ENCODE results near the gene SETD5.

SETD5 gene

GRCh38 chr3:9409981-9410854 is 12.8 kb downstream of the SETD5 start:
- no peak for DNase-seq

- DNase-seq, result no peak
Measured at GRCh38 chr3:9411302-9411701, 13.9 kb downstream of the SETD5 start.

DNA sequence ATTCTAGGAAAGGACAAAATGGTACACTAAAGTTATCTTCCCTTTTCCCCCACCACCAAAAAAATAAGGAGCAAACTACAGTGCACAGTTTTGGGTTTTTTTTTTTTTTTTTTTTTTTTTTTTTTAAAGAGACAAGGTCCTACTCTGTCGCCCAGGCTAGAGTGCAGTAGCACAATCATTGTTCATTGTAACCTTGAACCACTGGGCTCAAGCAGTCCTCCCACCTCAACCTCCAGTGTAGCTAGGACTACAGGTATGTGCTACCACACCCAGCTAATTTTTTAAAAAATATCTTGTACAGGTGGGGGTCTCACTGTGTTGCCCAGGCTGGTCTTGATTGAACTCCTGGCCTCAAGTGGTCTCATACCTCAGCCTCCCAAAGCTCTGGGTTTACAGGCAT is 14.9 kb downstream of the SETD5 start:
- no peak for DNase-seq

DNA sequence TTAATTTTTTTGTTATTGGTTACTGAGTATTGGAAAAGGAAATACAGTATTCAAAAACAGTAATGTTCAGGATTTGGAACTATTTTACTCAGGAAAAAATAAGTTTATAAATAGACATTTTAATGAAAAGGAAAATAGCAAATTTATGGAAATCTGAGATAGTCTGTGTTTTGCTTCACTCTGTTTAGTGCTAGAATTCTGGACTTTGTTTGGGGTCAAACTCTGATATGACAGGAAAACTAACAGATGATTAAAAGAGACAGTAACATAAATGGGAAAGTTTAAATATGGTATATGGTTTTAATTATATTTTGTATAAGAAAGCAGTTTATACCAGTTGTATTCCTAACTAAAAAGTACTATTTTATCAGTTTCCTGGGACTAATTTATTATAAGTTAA is 17.4 kb downstream of the SETD5 start:
- DNase-seq, result no peak

DNA sequence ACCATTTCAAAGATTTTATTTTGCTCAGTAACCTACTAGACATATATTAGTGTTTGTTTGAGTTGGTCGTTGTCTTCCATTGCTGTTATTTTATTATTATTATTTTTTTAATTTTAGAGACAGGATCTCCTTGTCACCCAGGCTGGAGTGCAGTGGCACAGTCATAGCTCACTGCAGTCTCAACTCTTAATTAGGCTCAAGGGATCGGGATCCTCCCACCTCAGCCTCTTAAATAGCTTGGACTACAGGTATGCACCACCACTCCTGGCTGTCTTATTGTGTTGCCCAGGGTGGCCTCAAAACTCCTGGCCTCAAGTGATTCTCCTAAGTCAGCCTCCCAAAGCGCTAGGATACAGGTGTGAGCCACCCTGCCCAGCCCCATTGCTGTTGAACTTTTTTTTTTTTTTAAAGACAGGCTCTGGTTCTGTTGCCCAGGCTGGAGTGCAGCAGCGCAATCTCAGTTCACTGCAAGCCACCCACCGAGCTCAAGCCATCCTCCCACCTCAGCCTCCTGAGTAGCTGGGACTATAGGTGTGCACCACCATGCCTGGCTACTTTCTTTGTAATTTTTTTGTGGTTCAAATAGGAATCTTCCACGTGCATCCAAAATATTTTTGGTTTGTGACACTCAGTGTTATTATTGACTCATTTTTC is 18.2 kb downstream of the SETD5 start:
- DNase-seq, result no peak

- DNase-seq, result no peak
Measured at GRCh38 chr3:9416139-9416780, 18.8 kb downstream of the SETD5 start.

GRCh38 chr3:9420850-9421549 is 23.6 kb downstream of the SETD5 start:
- DNase-seq, result no peak

DNA sequence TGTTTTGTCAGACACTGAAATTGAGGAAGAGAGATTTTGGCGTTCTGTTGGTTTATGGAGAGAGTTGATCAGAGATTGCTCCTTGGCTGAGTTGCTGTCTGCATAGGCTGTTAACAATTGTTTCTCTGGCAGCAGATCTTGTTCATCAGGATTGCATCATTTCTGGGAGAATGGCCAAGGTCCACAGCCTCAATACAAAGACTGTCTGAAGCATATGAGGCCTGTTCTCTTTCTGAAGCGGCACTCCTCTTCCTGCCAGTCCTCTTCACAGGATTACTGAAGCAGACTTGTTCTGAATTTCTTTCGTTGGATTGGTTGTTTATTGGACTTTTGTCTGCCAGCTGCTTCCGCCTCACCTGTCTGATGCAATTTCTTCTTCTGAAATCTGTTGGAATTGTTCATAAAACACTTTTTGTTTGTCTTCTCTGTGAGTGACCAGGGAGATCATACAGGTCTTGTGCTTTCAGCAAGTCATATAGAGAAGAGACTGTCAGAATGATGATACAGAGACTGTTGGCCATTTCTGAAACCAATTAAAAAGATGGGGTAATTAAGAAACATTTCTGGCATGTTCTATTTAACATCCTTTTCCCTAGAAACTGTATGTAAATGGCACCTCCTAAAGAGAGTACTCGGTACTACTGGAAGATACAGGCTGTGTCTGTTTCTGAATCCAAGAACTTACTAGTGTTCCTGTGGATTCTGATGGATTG is 25.5 kb downstream of the SETD5 start:
- DNase-seq, result peak; percentile 93

DNA sequence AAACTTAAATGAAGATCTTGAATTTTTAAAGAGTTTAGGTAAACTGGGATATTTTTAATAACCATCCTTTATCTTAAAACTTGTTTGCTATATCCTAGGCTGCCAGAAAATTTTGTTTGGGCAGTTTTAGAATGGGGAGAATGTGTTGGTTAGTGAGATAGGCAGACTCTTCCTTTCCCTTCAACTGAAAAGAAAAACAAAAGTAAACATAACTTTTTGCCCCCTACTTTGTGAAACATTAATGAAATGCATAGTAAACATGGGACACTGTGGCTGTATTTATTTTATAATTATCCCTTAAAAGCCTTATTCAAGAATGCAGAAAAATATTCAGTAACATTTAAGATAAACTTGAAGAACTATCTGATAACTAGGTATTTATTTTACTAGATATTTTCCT is 31.0 kb downstream of the SETD5 start:
- no peak for DNase-seq

DNA sequence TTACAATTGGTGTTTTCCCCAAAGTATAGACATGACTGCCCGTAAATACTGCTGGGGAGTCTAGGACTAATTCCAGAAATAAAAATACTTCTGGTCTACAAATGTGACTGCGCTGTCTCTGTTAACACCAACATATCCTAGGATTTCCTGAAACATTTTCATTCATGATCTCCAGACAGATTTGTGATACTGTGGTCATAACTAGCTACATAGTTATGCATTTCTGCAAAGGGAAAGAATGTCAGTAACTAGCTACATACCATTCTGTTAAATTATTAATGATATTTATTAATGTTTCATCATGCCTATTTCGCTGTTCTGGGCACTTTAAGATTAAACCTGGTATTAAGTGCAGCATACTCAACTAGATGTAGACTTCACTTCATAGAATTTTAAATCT is 33.3 kb downstream of the SETD5 start:
- no peak for DNase-seq

DNA sequence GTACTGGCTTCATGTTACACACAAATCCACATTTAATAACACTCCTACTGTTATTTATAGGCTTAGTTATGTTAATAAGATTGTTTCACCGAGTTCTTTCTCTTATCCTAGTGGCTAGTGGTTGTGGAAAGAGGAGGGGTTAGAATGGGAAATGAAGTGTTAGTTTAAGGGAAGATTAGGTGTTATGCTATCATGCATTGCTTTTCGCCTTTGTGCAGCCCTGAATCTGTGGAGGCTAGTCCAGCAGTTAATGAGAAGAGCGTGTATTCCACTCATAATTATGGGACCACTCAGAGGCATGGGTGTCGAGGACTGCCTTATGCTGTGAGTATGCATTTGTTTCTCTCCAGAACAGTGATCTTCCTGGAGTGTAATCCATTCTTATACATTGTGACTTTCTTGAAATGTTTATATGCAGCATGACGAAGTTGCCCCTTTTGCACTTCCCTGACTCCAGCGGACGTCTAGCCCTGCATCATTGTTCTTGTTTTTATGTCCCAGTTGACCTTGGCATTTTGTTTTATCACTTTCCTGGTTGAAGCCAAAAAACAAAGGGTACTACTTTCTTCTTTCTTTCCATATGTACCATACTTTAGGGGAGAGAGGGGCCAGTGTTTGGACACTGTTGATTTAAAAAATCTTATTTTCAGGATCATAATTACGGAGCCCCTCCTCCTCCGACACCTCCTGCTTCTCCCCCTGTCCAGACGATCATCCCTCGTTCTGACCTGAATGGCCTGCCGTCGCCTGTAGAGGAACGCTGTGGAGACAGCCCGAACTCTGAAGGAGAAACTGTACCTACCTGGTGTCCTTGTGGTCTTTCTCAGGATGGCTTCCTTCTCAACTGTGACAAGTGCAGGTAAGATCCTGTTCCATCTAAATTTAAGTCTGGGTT is 36.5 kb downstream of the SETD5 start:
- DNase-seq, result no peak

DNA sequence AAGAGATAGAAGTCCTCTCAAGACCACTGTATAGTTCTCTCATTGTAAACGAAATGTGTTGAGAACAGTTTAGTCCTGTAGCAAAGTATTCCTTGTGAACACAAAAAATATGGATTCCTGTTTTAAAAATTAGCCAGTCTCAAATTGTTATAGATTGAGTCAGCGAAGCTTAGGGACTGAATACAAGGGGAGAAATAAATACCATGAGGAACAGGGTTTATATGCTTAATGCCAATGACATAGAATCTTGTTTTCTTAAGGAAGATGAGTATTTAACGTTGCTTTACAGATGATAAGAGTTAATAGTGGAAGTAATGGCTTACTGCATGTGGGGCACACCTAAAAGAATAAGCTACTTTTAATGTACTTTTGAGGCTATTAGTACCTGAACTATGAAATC is 37.9 kb downstream of the SETD5 start:
- no peak for DNase-seq

GRCh38 chr3:9439331-9439730 is 41.9 kb downstream of the SETD5 start:
- no peak for DNase-seq

GRCh38 chr3:9441501-9442221 is 44.2 kb downstream of the SETD5 start:
- DNase-seq, result no peak

DNA sequence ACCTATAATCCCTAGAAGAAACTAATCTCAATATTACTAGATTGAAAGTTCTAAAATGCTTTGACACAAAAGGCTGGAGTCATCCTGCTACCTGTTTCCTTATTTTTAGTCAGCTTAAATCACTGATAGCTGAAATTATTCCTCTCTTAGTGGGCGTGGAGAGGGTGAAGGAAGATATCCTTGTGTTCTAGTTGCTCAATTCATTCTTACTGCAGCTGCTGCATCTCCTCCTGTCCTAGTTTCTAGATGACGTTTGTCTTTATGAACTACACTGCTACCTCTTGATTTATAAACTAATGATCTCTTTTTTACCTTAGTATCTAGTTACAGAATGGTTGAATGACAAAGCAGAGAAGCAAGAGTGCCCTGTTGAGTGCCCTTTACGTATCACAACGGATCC is 50.7 kb downstream of the SETD5 start:
- no peak for DNase-seq

GRCh38 chr3:9448643-9449042 is 51.2 kb downstream of the SETD5 start:
- peak; percentile 15 for DNase-seq

- peak; percentile 66 for DNase-seq
Measured at GRCh38 chr3:9450126-9450525, 52.7 kb downstream of the SETD5 start.

- peak; percentile 76 for DNase-seq
Measured at GRCh38 chr3:9450991-9451390, 53.6 kb downstream of the SETD5 start.

- DNase-seq, result no peak
Measured at GRCh38 chr3:9452417-9452816, 55.0 kb downstream of the SETD5 start.

- DNase-seq, result no peak
Measured at GRCh38 chr3:9455596-9456131, 58.2 kb downstream of the SETD5 start.

- DNase-seq, result no peak
Measured at GRCh38 chr3:9467451-9467850, 70.0 kb downstream of the SETD5 start.
